Measurements from ENCODE around the gene UBD.

- TF ChIP-seq CTCF (IDR thresholded peaks at IDR 0.05) (no peak), EZH2phosphoT487 (IDR thresholded peaks at IDR 0.05) (no peak)
Measured at GRCh38 chr6:29530671-29531310, 28.7 kb downstream of the UBD start.

Data from neural progenitor cell (in vitro differentiated cells).